Aorta (tissue), 5 donors: Measurements from ENCODE around the gene OR7G2. TPM values are rescaled to one million over a fixed set of nuclear protein-coding genes. Genes with fewer than 3 reads are reported as not detected.
"Not testable (repeated sequence)": the region's sequence is repeated elsewhere in the genome, so short reads cannot be mapped to it uniquely, and the experiment has no call there.

ENCODE experiments used
- ATAC-seq: fragments of 200-7000 bp; cut with Tn5 transposase; one replicate; pipeline ENCODE4 v1.9.1; 2022; ENCODE audit warnings: moderate library complexity; ENCODE audit not compliant: low FRiP score
- DNase-seq, 2 donors: peaks; one replicate each; pipeline ENCODE4 v3.0.0-alpha.2; 2020
- H3K27ac ChIP-seq, 2 donors: one replicate each; pipeline ENCODE4 v1.5.1; 2013; ENCODE audit warnings: low read length in 2 of 2, mild to moderate bottlenecking in 2 of 2, moderate library complexity in 2 of 2, control low read depth in 1 of 2, inconsistent platforms in 1 of 2, low read depth in 1 of 2
- H3K27me3 ChIP-seq, 2 donors: one replicate each; pipeline ENCODE4 v1.6.1; 2013; ENCODE audit warnings: control low read depth in 1 of 2, low read length in 1 of 2, mild to moderate bottlenecking in 1 of 2, moderate library complexity in 1 of 2; ENCODE audit not compliant: insufficient read depth in 2 of 2, control insufficient read depth in 1 of 2
- H3K36me3 ChIP-seq, 2 donors: one replicate each; pipeline ENCODE4 v1.6.1; 2013; ENCODE audit warnings: control low read depth in 1 of 2, low read length in 1 of 2, mild to moderate bottlenecking in 1 of 2; ENCODE audit not compliant: insufficient read depth in 2 of 2, control insufficient read depth in 1 of 2
- H3K4me1 ChIP-seq, 2 donors: one replicate each; pipeline ENCODE4 v1.6.1; 2013; ENCODE audit warnings: low read length in 2 of 2, control low read depth in 1 of 2, mild to moderate bottlenecking in 1 of 2, moderate library complexity in 1 of 2; ENCODE audit not compliant: insufficient read depth in 2 of 2, control insufficient read depth in 1 of 2
- H3K4me3 ChIP-seq, 2 donors: one replicate each; pipeline ENCODE4 v1.5.1; 2013; ENCODE audit warnings: low read length in 2 of 2, control low read depth in 1 of 2, mild to moderate bottlenecking in 1 of 2
- H3K9me3 ChIP-seq: one replicate; pipeline ENCODE4 v1.6.1; 2013; ENCODE audit warnings: mild to moderate bottlenecking, low read length; ENCODE audit not compliant: control insufficient read depth
- WGBS, 2 donors: extraction: QIAGEN DNeasy Blood & Tissue Kit; methylation state at CpG; one replicate each; pipeline ENCODE4 v1.1.7; 2013; 5-methylcytosine and 5-hydroxymethylcytosine counted together
- intact Hi-C, 2 donors: fragments of 100-400 bp; cut with DNase I; formaldehyde crosslinking; loops; one replicate each; pipeline versions ENCODE4 v1.14.2 to v1.15.0; 2022
- polyA plus RNA-seq, 2 donors: library from polyadenylated mRNA; stranded (reverse); fragments of 200-250 nt; gene quantifications; one replicate each; pipeline ENCODE4 v1.2.3, GENCODE V29; 2013
- total RNA-seq, 2 donors: library from RNA; stranded (reverse); fragmentation: NEBNext Ultra II Directional; extraction: Animal tissue kit (Norgen Biotek cat#: 25700); gene quantifications; one replicate each; pipeline ENCODE4 v1.2.1, GENCODE V29; 2021
- donor health status: healthy with polysubstance abuse.
- donor health status: Bipolar disorder and iron deficiency.
- donor health status: DM: no; HTN: no; CAD: no.
- donor health status: DM: no; HTN: no; CAD: no.
- donor health status: DM: yes; HTN: yes; CAD: no.

OR7G2 gene
- total and polyA plus RNA-seq, 4 donors, result not detected

GRCh38 chr19:9109959-9110358 is 2.7 kb upstream of the OR7G2 start:
- no peaks in the 10 kb centered on the region for H3K27me3 ChIP-seq
- ATAC-seq, result no peak
- H3K36me3 ChIP-seq, result no peaks in the 10 kb centered on the region
- intact Hi-C loops, result no loop called here
- 59 to 62% methylated on average over 2 of the region's 2 CpGs for WGBS, 2 donors
- no peaks in the 10 kb centered on the region for H3K4me1 ChIP-seq
- no peaks in the 10 kb centered on the region for H3K9me3 ChIP-seq
- no peak for DNase-seq
- H3K4me3 ChIP-seq, result no peak overlapping the region
- no peak overlapping the region for H3K27ac ChIP-seq

GRCh38 chr19:9086761-9087160 is 20.5 kb downstream of the OR7G2 start, which contains the start of gene OR1M1:
Gene OR1M1, plus strand, starts transcription at chr19:9087061. Its CDS starts 6,184 bp downstream, at chr19:9093245.
- Histone ChIP-seq H3K27me3 (no peaks in the 10 kb centered on the region), H3K27ac (no peak within 1 kb of the TSS), H3K4me3 (no peak within 1 kb of the TSS), H3K9me3 (no peaks in the 10 kb centered on the region), H3K36me3 (no peaks in the 10 kb centered on the region), H3K4me1 (no peaks in the 10 kb centered on the region)
- DNase-seq (no peak), ATAC-seq (no peak)
- 30 to 56% methylated on average over 2 of the region's 2 CpGs for WGBS, 2 donors
- intact Hi-C loops, result no loop called here

DNA sequence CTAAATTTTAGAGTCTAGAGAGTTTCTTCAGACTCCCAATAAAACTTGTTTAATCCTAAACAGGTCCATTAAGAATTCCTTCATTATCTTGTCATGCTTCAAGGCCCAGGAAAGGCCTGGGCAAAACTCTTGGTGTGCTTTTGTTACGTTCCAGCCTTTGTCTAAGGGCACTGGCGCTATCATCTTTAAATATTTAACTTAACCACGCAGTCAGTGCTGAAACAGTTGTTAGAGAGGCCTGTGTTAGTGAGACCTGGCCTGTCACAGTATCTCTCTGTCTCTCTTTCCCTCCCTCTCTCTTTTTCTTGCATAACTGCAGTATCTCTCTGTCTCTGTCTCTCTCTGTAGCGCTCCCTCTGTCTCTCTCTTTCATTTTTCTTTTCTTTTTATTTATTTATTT is 28.6 kb downstream of the OR7G2 start:
- Histone ChIP-seq H3K27ac (no peak overlapping the region), H3K4me3 (no peak overlapping the region), H3K36me3 (no peaks in the 10 kb centered on the region), H3K4me1 (no peaks in the 10 kb centered on the region), H3K27me3 (no peaks in the 10 kb centered on the region), H3K9me3 (no peaks in the 10 kb centered on the region)
- intact Hi-C loops, result no loop called here
- DNase-seq, result no peak
- no peak for ATAC-seq
- 84 to 88% methylated on average over 4 of the region's 4 CpGs for WGBS, 2 donors

- DNase-seq (no peak), ATAC-seq (no peak)
- intact Hi-C loops, result no loop called here
- Histone ChIP-seq H3K4me1 (no peaks in the 10 kb centered on the region), H3K4me3 (no peak overlapping the region), H3K27me3 (no peaks in the 10 kb centered on the region), H3K36me3 (no peaks in the 10 kb centered on the region), H3K9me3 (no peaks in the 10 kb centered on the region), H3K27ac (no peak overlapping the region)
- 63 to 65% methylated on average over 10 of the region's 10 CpGs for WGBS, 2 donors
Measured at GRCh38 chr19:9076901-9077300, 30.4 kb downstream of the OR7G2 start.

GRCh38 chr19:9075064-9075949 is 32.0 kb downstream of the OR7G2 start:
- H3K4me3 ChIP-seq, result no peak overlapping the region
- ATAC-seq, result peak; percentile 84
- intact Hi-C loops, result no loop called here

GRCh38 chr19:9073806-9074205 is 33.5 kb downstream of the OR7G2 start:
- no peak overlapping the region for H3K4me3 ChIP-seq
- no peaks in the 10 kb centered on the region for H3K36me3 ChIP-seq
- DNase-seq (no peak), ATAC-seq (no peak)
- no peak overlapping the region for H3K27ac ChIP-seq
- no peaks in the 10 kb centered on the region for H3K9me3 ChIP-seq
- 72 to 78% methylated on average over 6 of the region's 6 CpGs for WGBS, 2 donors
- H3K4me1 ChIP-seq, result no peaks in the 10 kb centered on the region
- intact Hi-C loops, result no loop called here
- no peaks in the 10 kb centered on the region for H3K27me3 ChIP-seq

More at GRCh38 chr19:9075064-9075949, 32.0 kb downstream of the OR7G2 start:
- H3K4me1 ChIP-seq, result no peaks in the 10 kb centered on the region
- no peak overlapping the region for H3K27ac ChIP-seq
- WGBS, 2 donors, result 3 to 6% methylated on average over 16 of the region's 16 CpGs
- no peaks in the 10 kb centered on the region for H3K36me3 ChIP-seq
- peak; percentile 80 to 88 for DNase-seq
- H3K27me3 ChIP-seq, result no peaks in the 10 kb centered on the region
- H3K9me3 ChIP-seq, result no peaks in the 10 kb centered on the region

GRCh38 chr19:9071720-9072119 is 35.6 kb downstream of the OR7G2 start:
- H3K36me3 ChIP-seq, H3K27ac ChIP-seq, intact Hi-C loops, DNase-seq, ATAC-seq, H3K27me3 ChIP-seq, H3K4me1 ChIP-seq, H3K9me3 ChIP-seq, H3K4me3 ChIP-seq: not testable (repeated sequence)
- 87 to 91% methylated on average over 6 of the region's 6 CpGs for whole genome bisulfite sequencing, 2 donors

DNA sequence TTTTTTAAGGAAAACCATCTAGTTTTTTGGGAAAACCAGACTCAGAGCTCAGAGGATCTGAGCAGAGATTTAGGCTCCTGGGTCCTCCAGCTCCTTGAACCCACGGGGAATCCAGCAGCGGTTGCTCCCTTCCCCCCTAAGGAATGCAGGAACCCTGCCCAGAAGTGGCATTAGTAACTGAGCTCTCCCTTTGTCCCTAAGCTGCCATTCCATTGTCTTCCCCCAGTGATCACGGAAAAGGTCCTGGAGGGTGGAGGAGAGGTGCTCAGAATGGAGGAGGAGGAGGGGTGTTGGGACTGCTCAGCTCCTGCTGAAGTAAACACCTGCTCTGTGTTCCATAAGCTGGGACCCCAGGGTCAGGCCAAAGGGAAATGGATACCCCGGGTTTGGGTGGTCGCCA is 37.2 kb downstream of the OR7G2 start:
- DNase-seq, result no peak
- no peaks in the 10 kb centered on the region for H3K36me3 ChIP-seq
- no peaks in the 10 kb centered on the region for H3K27me3 ChIP-seq
- WGBS, 2 donors, result 23 to 32% methylated on average over 5 of the region's 5 CpGs
- H3K4me1 ChIP-seq, result no peaks in the 10 kb centered on the region
- H3K4me3 ChIP-seq, result no peak overlapping the region
- ATAC-seq, result no peak
- no peaks in the 10 kb centered on the region for H3K9me3 ChIP-seq
- intact Hi-C loops, result no loop called here
- H3K27ac ChIP-seq, result no peak overlapping the region

DNA sequence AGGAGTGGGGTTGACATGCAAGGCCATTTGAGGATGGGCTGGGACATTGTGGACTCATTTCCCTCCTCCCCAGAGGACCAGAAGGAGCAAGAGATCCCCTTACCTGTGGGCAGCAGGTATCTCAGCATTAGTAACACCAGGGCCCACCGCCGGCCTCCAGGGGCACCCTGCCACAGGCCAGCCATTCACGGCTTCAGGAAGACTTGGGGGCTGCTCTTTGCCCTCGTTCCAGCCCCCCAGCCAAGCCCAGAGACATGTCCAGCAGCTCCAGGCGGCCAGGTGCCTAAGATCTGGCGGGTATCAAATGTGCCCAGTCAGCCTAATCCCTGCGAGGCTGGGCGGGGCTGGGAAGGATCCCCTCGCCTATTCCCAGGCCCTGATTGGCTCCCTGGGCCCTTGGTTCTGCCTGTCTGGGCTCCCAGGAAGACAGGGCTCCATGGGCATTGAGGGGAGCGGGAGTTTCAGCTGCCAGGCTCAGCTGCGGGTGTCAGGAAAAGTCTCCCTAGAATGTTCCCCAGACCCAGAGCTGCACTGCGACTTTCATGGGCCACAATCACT is 41.7 kb downstream of the OR7G2 start:
- intact Hi-C loops, result no loop called here
- no peaks in the 10 kb centered on the region for H3K36me3 ChIP-seq
- no peak for ATAC-seq
- H3K27me3 ChIP-seq, result no peaks in the 10 kb centered on the region
- no peaks in the 10 kb centered on the region for H3K4me1 ChIP-seq
- no peak overlapping the region for H3K27ac ChIP-seq
- no peak for DNase-seq
- WGBS, 2 donors, result 68 to 71% methylated on average over 12 of the region's 12 CpGs
- no peaks in the 10 kb centered on the region for H3K9me3 ChIP-seq
- no peak overlapping the region for H3K4me3 ChIP-seq
